Measurements from ENCODE around the gene OSBPL8. TPM values are rescaled to one million over a fixed set of nuclear protein-coding genes. Genes with fewer than 3 reads are reported as not detected.

Gene OSBPL8
- total RNA-seq, 1 donor from 2014 or later = 119 TPM

DNA sequence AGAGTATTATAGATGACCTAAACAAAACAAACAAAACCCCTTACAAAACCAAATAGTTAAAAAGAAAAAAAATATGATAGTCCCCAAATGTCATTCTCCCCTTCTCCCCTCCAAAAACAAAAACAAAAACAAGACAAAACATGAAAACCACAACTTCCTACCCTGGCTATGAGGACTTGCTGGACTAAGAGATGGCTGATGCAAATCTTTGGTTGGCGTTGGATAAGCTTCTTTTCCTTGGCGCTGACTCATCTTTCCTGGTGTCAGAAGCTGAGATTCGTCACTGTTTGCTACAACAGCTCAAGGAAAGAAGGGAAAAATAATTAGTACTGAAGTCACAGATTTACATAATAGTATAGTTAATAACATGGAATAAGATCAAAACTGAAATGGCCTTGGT is 108.9 kb downstream of the OSBPL8 start:
- peak; percentile 92 for DNase-seq (ENCODE audit: low read depth)
- Mint-ChIP-seq H3K4me1 (ENCODE audit: low read depth, unreplicated experiment) (peaks cover 28% of the 10 kb centered on the region), H3K36me3 (ENCODE audit: low read depth, unreplicated experiment) (peaks cover 7% of the 10 kb centered on the region), H3K4me3 (ENCODE audit: unreplicated experiment) (peak overlapping the region; percentile 69), H3K27ac (ENCODE audit: unreplicated experiment) (peak overlapping the region; percentile 98), H3K27me3 (ENCODE audit: low read depth, unreplicated experiment) (no peaks in the 10 kb centered on the region), H3K9me3 (ENCODE audit: unreplicated experiment) (no peaks in the 10 kb centered on the region)
- peaks cover 35% of the 10 kb centered on the region for H3K79me2 ChIP-seq (ENCODE audit: insufficient read depth, low read length)
- no peak overlapping the region for H2AFZ ChIP-seq (ENCODE audit: low read depth, low read length)
- H3K27me3 ChIP-seq (ENCODE audit: insufficient read depth, low read length) = no peaks in the 10 kb centered on the region
- peak overlapping the region; percentile 43 for H3K4me2 ChIP-seq (ENCODE audit: low read length)
- H4K20me1 ChIP-seq (ENCODE audit: insufficient read depth, low read length) = no peaks in the 10 kb centered on the region
- H3K36me3 ChIP-seq (ENCODE audit: insufficient read depth, low read length) = no peaks in the 10 kb centered on the region
- FAIRE-seq = no peak
- H3K4me3 ChIP-seq (ENCODE audit: insufficient read depth, low read depth, low read length) = no peak overlapping the region
- H3K9me3 ChIP-seq (ENCODE audit: insufficient read depth, low read depth, low read length) = no peaks in the 10 kb centered on the region
- H3K9ac ChIP-seq (ENCODE audit: low read length) = no peak overlapping the region
- H3K4me1 ChIP-seq (ENCODE audit: insufficient read depth, low read length) = peaks cover 17% of the 10 kb centered on the region
- no peak for TF ChIP-seq EZH2 (IDR thresholded peaks at IDR 0.05; ENCODE audit: insufficient read depth, low read length)
- TF ChIP-seq, protein P1, sequence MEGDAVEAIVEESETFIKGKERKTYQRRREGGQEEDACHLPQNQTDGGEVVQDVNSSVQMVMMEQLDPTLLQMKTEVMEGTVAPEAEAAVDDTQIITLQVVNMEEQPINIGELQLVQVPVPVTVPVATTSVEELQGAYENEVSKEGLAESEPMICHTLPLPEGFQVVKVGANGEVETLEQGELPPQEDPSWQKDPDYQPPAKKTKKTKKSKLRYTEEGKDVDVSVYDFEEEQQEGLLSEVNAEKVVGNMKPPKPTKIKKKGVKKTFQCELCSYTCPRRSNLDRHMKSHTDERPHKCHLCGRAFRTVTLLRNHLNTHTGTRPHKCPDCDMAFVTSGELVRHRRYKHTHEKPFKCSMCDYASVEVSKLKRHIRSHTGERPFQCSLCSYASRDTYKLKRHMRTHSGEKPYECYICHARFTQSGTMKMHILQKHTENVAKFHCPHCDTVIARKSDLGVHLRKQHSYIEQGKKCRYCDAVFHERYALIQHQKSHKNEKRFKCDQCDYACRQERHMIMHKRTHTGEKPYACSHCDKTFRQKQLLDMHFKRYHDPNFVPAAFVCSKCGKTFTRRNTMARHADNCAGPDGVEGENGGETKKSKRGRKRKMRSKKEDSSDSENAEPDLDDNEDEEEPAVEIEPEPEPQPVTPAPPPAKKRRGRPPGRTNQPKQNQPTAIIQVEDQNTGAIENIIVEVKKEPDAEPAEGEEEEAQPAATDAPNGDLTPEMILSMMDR (IDR thresholded peaks at IDR 0.05; ENCODE audit: insufficient read depth, low read depth, low read length) = no peak
- H3K27ac ChIP-seq (ENCODE audit: low read depth, low read length) = peak overlapping the region; percentile 58

- no peak overlapping the region for H3K4me2 ChIP-seq (ENCODE audit: low read length)
- no peaks in the 10 kb centered on the region for H4K20me1 ChIP-seq (ENCODE audit: insufficient read depth, low read length)
- peaks cover 38% of the 10 kb centered on the region for H3K79me2 ChIP-seq (ENCODE audit: insufficient read depth, low read length)
- no peaks in the 10 kb centered on the region for H3K9me3 Mint-ChIP-seq (ENCODE audit: unreplicated experiment)
- no peaks in the 10 kb centered on the region for H3K27me3 ChIP-seq (ENCODE audit: insufficient read depth, low read length)
- TF ChIP-seq EZH2 (IDR thresholded peaks at IDR 0.05; ENCODE audit: insufficient read depth, low read length) = no peak
- TF ChIP-seq, protein P1 (IDR thresholded peaks at IDR 0.05; ENCODE audit: insufficient read depth, low read depth, low read length) = no peak
- H3K27me3 Mint-ChIP-seq (ENCODE audit: low read depth, unreplicated experiment) = no peaks in the 10 kb centered on the region
- FAIRE-seq (no peak), DNase-seq (ENCODE audit: low read depth) (no peak)
- H3K36me3 Mint-ChIP-seq (ENCODE audit: low read depth, unreplicated experiment) = peaks cover 7% of the 10 kb centered on the region
- no peaks in the 10 kb centered on the region for H3K9me3 ChIP-seq (ENCODE audit: insufficient read depth, low read depth, low read length)
- peaks cover 24% of the 10 kb centered on the region for H3K4me1 Mint-ChIP-seq (ENCODE audit: low read depth, unreplicated experiment)
- H2AFZ ChIP-seq (ENCODE audit: low read depth, low read length) = no peak overlapping the region
- no peak overlapping the region for H3K9ac ChIP-seq (ENCODE audit: low read length)
- peaks cover 12% of the 10 kb centered on the region for H3K4me1 ChIP-seq (ENCODE audit: insufficient read depth, low read length)
- peak overlapping the region; percentile 49 for H3K27ac ChIP-seq (ENCODE audit: low read depth, low read length)
- peak overlapping the region; percentile 69 for H3K27ac Mint-ChIP-seq (ENCODE audit: unreplicated experiment)
- peak overlapping the region; percentile 41 for H3K4me3 Mint-ChIP-seq (ENCODE audit: unreplicated experiment)
- no peaks in the 10 kb centered on the region for H3K36me3 ChIP-seq (ENCODE audit: insufficient read depth, low read length)
- H3K4me3 ChIP-seq (ENCODE audit: insufficient read depth, low read depth, low read length) = no peak overlapping the region
Measured at GRCh38 chr12:76449993-76450392, 109.6 kb downstream of the OSBPL8 start.

GRCh38 chr12:76449583-76449982 is 110.0 kb downstream of the OSBPL8 start:
- H3K4me3 ChIP-seq (ENCODE audit: insufficient read depth, low read depth, low read length) = no peak overlapping the region
- H3K4me2 ChIP-seq (ENCODE audit: low read length) = no peak overlapping the region
- no peak overlapping the region for H2AFZ ChIP-seq (ENCODE audit: low read depth, low read length)
- Mint-ChIP-seq H3K27ac (ENCODE audit: unreplicated experiment) (peak overlapping the region; percentile 69), H3K4me3 (ENCODE audit: unreplicated experiment) (peak overlapping the region; percentile 41), H3K36me3 (ENCODE audit: low read depth, unreplicated experiment) (peaks cover 7% of the 10 kb centered on the region), H3K9me3 (ENCODE audit: unreplicated experiment) (no peaks in the 10 kb centered on the region), H3K27me3 (ENCODE audit: low read depth, unreplicated experiment) (no peaks in the 10 kb centered on the region), H3K4me1 (ENCODE audit: low read depth, unreplicated experiment) (peaks cover 24% of the 10 kb centered on the region)
- peak overlapping the region; percentile 49 for H3K27ac ChIP-seq (ENCODE audit: low read depth, low read length)
- no peaks in the 10 kb centered on the region for H3K27me3 ChIP-seq (ENCODE audit: insufficient read depth, low read length)
- peaks cover under 1% of the 10 kb centered on the region for H4K20me1 ChIP-seq (ENCODE audit: insufficient read depth, low read length)
- TF ChIP-seq, protein P1 (IDR thresholded peaks at IDR 0.05; ENCODE audit: insufficient read depth, low read depth, low read length) = no peak
- TF ChIP-seq EZH2 (IDR thresholded peaks at IDR 0.05; ENCODE audit: insufficient read depth, low read length) = no peak
- H3K4me1 ChIP-seq (ENCODE audit: insufficient read depth, low read length) = peaks cover 12% of the 10 kb centered on the region
- no peak overlapping the region for H3K9ac ChIP-seq (ENCODE audit: low read length)
- peaks cover 40% of the 10 kb centered on the region for H3K79me2 ChIP-seq (ENCODE audit: insufficient read depth, low read length)
- peak; percentile 60 for DNase-seq (ENCODE audit: low read depth)
- FAIRE-seq = no peak
- H3K36me3 ChIP-seq (ENCODE audit: insufficient read depth, low read length) = no peaks in the 10 kb centered on the region
- no peaks in the 10 kb centered on the region for H3K9me3 ChIP-seq (ENCODE audit: insufficient read depth, low read depth, low read length)

Data from astrocyte (in vitro differentiated cells and primary cell).